Smooth muscle cell of the brain vasculature (primary cell): ENCODE results near the gene DHRS2.
"Not testable (repeated sequence)": the region's sequence is repeated elsewhere in the genome, so short reads cannot be mapped to it uniquely, and the experiment has no call there.

Experiments used
- DNase-seq: peaks from one replicate; pipeline ENCODE4 v3.0.0-alpha.2; 2012; ENCODE audit warnings: low read depth, low spot score

DHRS2 gene

GRCh38 chr14:23636317-23637211 is at the start of gene DHRS2:
Gene DHRS2, plus strand, starts transcription at chr14:23636364. Its CDS starts 2,501 bp downstream, at chr14:23638865.
- no peak for DNase-seq

GRCh38 chr14:23588884-23589598 is 47.1 kb upstream of the DHRS2 start:
- peak; percentile 77 for DNase-seq

GRCh38 chr14:23589606-23590005 is 46.6 kb upstream of the DHRS2 start:
- no peak for DNase-seq

GRCh38 chr14:23590198-23590597 is 46.0 kb upstream of the DHRS2 start:
- no peak for DNase-seq

- not testable (repeated sequence) for DNase-seq
Measured at GRCh38 chr14:23594191-23594590, 42.0 kb upstream of the DHRS2 start.

- DNase-seq, result no peak
Measured at GRCh38 chr14:23600322-23600707, 35.8 kb upstream of the DHRS2 start.

GRCh38 chr14:23600806-23601205 is 35.4 kb upstream of the DHRS2 start:
- DNase-seq, result no peak

- DNase-seq, result no peak
Measured at GRCh38 chr14:23601424-23601823, 34.7 kb upstream of the DHRS2 start.

GRCh38 chr14:23601845-23602180 is 34.4 kb upstream of the DHRS2 start:
- no peak for DNase-seq

- DNase-seq, result no peak
Measured at GRCh38 chr14:23602181-23603095, 33.7 kb upstream of the DHRS2 start.

GRCh38 chr14:23603103-23603502 is 33.1 kb upstream of the DHRS2 start:
- DNase-seq, result no peak

- DNase-seq, result no peak
Measured at GRCh38 chr14:23604148-23604547, 32.0 kb upstream of the DHRS2 start.

GRCh38 chr14:23604675-23605170 is 31.4 kb upstream of the DHRS2 start:
- no peak for DNase-seq

GRCh38 chr14:23605931-23606585 is 30.1 kb upstream of the DHRS2 start:
- no peak for DNase-seq

- no peak for DNase-seq
Measured at GRCh38 chr14:23608454-23608853, 27.7 kb upstream of the DHRS2 start.

- DNase-seq, result no peak
Measured at GRCh38 chr14:23609001-23609400, 27.2 kb upstream of the DHRS2 start.

- not testable (repeated sequence) for DNase-seq
Measured at GRCh38 chr14:23609411-23610089, 26.6 kb upstream of the DHRS2 start.

GRCh38 chr14:23610090-23610814 is 25.9 kb upstream of the DHRS2 start:
- no peak for DNase-seq

- no peak for DNase-seq
Measured at GRCh38 chr14:23610815-23611289, 25.3 kb upstream of the DHRS2 start.

- no peak for DNase-seq
Measured at GRCh38 chr14:23612354-23612732, 23.8 kb upstream of the DHRS2 start.
